ENCODE measurements around the gene IFT80.
A peak's percentile ranks its signal among the peaks of the same experiment; 100 is the strongest.

IFT80 gene

GRCh38 chr3:160427832-160428424 is 28.9 kb upstream of the IFT80 start:
- no peaks in the 10 kb centered on the region for H3K9me3 ChIP-seq (ENCODE audit: control insufficient read depth in 1 of 2, low read length in 2 of 2)
- no peak overlapping the region for H3K4me3 ChIP-seq (ENCODE audit: low read depth in 1 of 2, low read length in 2 of 2)
- peaks cover 35 to 75% of the 10 kb centered on the region in 2 donors for H3K36me3 ChIP-seq (ENCODE audit: control insufficient read depth in 1 of 2, insufficient read depth in 2 of 2, low read length in 2 of 2)
- H3K9ac ChIP-seq (ENCODE audit: low read depth in 1 of 2, low read length in 2 of 2): no peak overlapping the region
- no peaks in the 10 kb centered on the region for H3K4me1 ChIP-seq (ENCODE audit: control insufficient read depth in 1 of 2, insufficient read depth in 2 of 2, low read length in 2 of 2)
- H3K27me3 ChIP-seq (ENCODE audit: control insufficient read depth in 1 of 2, insufficient read depth in 2 of 2, low read length in 2 of 2): no peaks in the 10 kb centered on the region
- H3K27ac ChIP-seq (ENCODE audit: low read depth, low read length): no peak overlapping the region

DNA sequence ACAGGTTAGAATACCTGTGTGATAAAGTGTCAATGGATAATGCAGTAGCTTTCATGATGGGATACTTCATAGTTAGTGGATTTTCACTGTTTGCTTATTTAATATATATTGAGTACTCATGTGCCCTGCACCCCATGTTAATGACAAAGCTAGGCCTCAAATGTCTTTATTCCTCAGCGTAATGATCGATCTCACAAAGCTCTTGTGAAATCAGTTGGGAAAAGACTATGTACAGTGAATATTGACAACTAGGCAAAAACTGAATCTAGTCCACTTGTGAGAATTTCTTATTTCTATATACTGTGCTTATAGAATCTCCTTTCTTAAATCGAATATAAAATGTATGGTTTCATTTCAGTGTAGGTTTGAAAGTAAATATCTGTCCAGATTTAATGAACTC is 18.3 kb upstream of the IFT80 start:
- no peaks in the 10 kb centered on the region for H3K4me1 ChIP-seq (ENCODE audit: control insufficient read depth in 1 of 2, insufficient read depth in 2 of 2, low read length in 2 of 2)
- H3K4me3 ChIP-seq (ENCODE audit: low read depth in 1 of 2, low read length in 2 of 2): no peak overlapping the region
- no peaks in the 10 kb centered on the region for H3K9me3 ChIP-seq (ENCODE audit: control insufficient read depth in 1 of 2, low read length in 2 of 2)
- H3K27ac ChIP-seq (ENCODE audit: low read depth, low read length): no peak overlapping the region
- H3K27me3 ChIP-seq (ENCODE audit: control insufficient read depth in 1 of 2, insufficient read depth in 2 of 2, low read length in 2 of 2): no peaks in the 10 kb centered on the region
- peaks cover 16 to 63% of the 10 kb centered on the region in 2 donors for H3K36me3 ChIP-seq (ENCODE audit: control insufficient read depth in 1 of 2, insufficient read depth in 2 of 2, low read length in 2 of 2)
- no peak overlapping the region for H3K9ac ChIP-seq (ENCODE audit: low read depth in 1 of 2, low read length in 2 of 2)

- H3K4me1 ChIP-seq (ENCODE audit: control insufficient read depth in 1 of 2, insufficient read depth in 2 of 2, low read length in 2 of 2): no peaks in the 10 kb centered on the region
- no peak overlapping the region for H3K9ac ChIP-seq (ENCODE audit: low read depth in 1 of 2, low read length in 2 of 2)
- peaks cover 4 to 43% of the 10 kb centered on the region in 2 donors for H3K36me3 ChIP-seq (ENCODE audit: control insufficient read depth in 1 of 2, insufficient read depth in 2 of 2, low read length in 2 of 2)
- no peaks in the 10 kb centered on the region for H3K9me3 ChIP-seq (ENCODE audit: control insufficient read depth in 1 of 2, low read length in 2 of 2)
- no peaks in the 10 kb centered on the region for H3K27me3 ChIP-seq (ENCODE audit: control insufficient read depth in 1 of 2, insufficient read depth in 2 of 2, low read length in 2 of 2)
- no peak overlapping the region for H3K4me3 ChIP-seq (ENCODE audit: low read depth in 1 of 2, low read length in 2 of 2)
- no peak overlapping the region for H3K27ac ChIP-seq (ENCODE audit: low read depth, low read length)
Observed at GRCh38 chr3:160413613-160414248, 14.7 kb upstream of the IFT80 start.

DNA sequence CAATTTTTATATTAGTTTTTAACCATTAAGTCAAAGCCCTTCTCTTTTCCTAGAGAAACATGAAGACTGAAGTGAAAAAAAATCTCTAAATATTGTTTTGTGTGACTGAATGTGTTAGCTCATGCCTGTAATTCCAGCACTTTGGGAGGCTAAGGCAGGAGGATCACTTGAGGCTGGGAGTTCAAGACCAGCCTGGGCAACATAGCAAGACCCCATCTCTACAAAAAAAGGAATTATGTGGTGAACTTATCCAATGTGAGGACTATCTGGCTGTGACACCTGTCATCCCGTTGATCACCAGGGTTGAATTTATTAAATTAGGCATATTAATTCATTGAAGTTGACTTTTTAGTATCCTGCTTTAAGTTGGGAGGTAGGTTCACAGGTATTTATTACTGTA is 13.5 kb upstream of the IFT80 start:
- Histone ChIP-seq H3K4me1 (ENCODE audit: control insufficient read depth in 1 of 2, insufficient read depth in 2 of 2, low read length in 2 of 2) (no peaks in the 10 kb centered on the region), H3K27ac (ENCODE audit: low read depth, low read length) (no peak overlapping the region), H3K9ac (ENCODE audit: low read depth in 1 of 2, low read length in 2 of 2) (no peak overlapping the region), H3K4me3 (ENCODE audit: low read depth in 1 of 2, low read length in 2 of 2) (no peak overlapping the region), H3K27me3 (ENCODE audit: control insufficient read depth in 1 of 2, insufficient read depth in 2 of 2, low read length in 2 of 2) (no peaks in the 10 kb centered on the region), H3K36me3 (ENCODE audit: control insufficient read depth in 1 of 2, insufficient read depth in 2 of 2, low read length in 2 of 2) (peaks cover 4 to 33% of the 10 kb centered on the region in 2 donors), H3K9me3 (ENCODE audit: control insufficient read depth in 1 of 2, low read length in 2 of 2) (no peaks in the 10 kb centered on the region)

- Histone ChIP-seq H3K9me3 (ENCODE audit: control insufficient read depth in 1 of 2, low read length in 2 of 2) (no peaks in the 10 kb centered on the region), H3K27ac (ENCODE audit: low read depth, low read length) (no peak overlapping the region), H3K36me3 (ENCODE audit: control insufficient read depth in 1 of 2, insufficient read depth in 2 of 2, low read length in 2 of 2) (peaks cover 3 to 14% of the 10 kb centered on the region in 2 donors), H3K4me1 (ENCODE audit: control insufficient read depth in 1 of 2, insufficient read depth in 2 of 2, low read length in 2 of 2) (no peaks in the 10 kb centered on the region), H3K27me3 (ENCODE audit: control insufficient read depth in 1 of 2, insufficient read depth in 2 of 2, low read length in 2 of 2) (no peaks in the 10 kb centered on the region), H3K4me3 (ENCODE audit: low read depth in 1 of 2, low read length in 2 of 2) (no peak overlapping the region), H3K9ac (ENCODE audit: low read depth in 1 of 2, low read length in 2 of 2) (no peak overlapping the region)
Observed at GRCh38 chr3:160409812-160410610, 11.0 kb upstream of the IFT80 start.

DNA sequence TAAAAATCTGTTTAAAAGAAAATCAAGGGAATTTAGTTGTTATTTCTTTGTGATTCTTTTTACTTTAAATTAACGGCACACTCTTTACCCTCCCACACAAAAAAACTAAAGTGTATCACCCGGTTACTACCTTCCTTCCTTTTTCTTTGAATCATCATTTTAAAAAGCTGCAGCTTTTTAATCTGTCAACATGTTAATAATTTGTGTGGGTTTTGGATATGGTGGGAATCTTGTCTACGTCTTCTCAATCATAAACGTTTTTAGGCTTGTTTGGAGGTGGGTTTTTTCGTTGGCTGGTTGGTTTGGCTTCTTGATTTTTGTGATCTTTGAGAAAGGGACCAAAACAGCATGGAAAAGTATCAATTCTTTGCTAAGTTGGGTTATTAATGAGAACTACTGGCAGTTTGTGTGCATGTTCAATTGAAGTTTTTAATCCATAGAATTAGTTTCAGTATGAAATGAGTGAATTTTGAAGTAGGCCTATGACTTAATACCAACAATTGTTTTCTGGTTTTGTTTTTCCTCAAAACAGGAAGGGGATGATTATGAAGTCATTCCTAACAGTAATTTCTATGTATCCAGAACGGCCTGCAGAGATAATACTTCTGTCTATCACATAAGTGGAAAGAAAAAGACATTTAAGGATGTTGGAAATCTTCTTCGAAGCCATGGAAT is 4.9 kb upstream of the IFT80 start:
- no peaks in the 10 kb centered on the region for H3K4me1 ChIP-seq (ENCODE audit: control insufficient read depth in 1 of 2, insufficient read depth in 2 of 2, low read length in 2 of 2)
- peaks cover 0 to 3% of the 10 kb centered on the region in 2 donors for H3K36me3 ChIP-seq (ENCODE audit: control insufficient read depth in 1 of 2, insufficient read depth in 2 of 2, low read length in 2 of 2)
- H3K27me3 ChIP-seq (ENCODE audit: control insufficient read depth in 1 of 2, insufficient read depth in 2 of 2, low read length in 2 of 2): no peaks in the 10 kb centered on the region
- no peak overlapping the region for H3K27ac ChIP-seq (ENCODE audit: low read depth, low read length)
- H3K9ac ChIP-seq (ENCODE audit: low read depth in 1 of 2, low read length in 2 of 2): peak overlapping the region in 1 of 2 donors; percentile 91
- H3K4me3 ChIP-seq (ENCODE audit: low read depth in 1 of 2, low read length in 2 of 2): peak overlapping the region in 1 of 2 donors; percentile 26
- H3K9me3 ChIP-seq (ENCODE audit: control insufficient read depth in 1 of 2, low read length in 2 of 2): no peaks in the 10 kb centered on the region

DNA sequence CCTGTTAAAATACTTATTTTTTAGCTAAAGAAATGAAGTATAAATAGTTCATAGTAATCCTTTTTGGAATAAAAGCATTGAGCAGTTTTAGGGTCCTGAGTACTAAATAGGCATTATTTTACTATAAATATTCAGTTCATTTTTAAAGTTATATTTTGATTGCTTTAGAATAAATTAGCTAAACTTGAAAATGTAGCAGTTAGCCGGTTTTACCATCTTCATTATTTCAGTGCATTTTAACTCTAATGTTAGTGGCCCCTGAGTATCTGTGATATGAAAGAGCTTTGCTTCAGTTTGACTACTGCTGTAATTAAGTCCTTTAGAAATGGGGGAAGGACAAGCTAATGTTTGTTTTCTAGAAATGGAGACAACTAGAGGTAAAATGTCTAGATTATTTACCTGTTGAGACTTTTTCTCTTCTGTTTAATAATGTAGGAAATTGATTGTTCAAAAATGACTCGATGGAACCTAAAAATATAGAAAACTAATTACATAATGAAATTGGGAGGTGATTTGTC is 4.1 kb upstream of the IFT80 start:
- no peaks in the 10 kb centered on the region for H3K27me3 ChIP-seq (ENCODE audit: control insufficient read depth in 1 of 2, insufficient read depth in 2 of 2, low read length in 2 of 2)
- peak overlapping the region; percentile 22 to 91 for H3K9ac ChIP-seq (ENCODE audit: low read depth in 1 of 2, low read length in 2 of 2)
- no peak overlapping the region for H3K27ac ChIP-seq (ENCODE audit: low read depth, low read length)
- peaks cover 3 to 7% of the 10 kb centered on the region in 2 donors for H3K4me1 ChIP-seq (ENCODE audit: control insufficient read depth in 1 of 2, insufficient read depth in 2 of 2, low read length in 2 of 2)
- H3K4me3 ChIP-seq (ENCODE audit: low read depth in 1 of 2, low read length in 2 of 2): peak overlapping the region; percentile 93 to 99
- H3K9me3 ChIP-seq (ENCODE audit: control insufficient read depth in 1 of 2, low read length in 2 of 2): no peaks in the 10 kb centered on the region
- H3K36me3 ChIP-seq (ENCODE audit: control insufficient read depth in 1 of 2, insufficient read depth in 2 of 2, low read length in 2 of 2): no peaks in the 10 kb centered on the region

DNA sequence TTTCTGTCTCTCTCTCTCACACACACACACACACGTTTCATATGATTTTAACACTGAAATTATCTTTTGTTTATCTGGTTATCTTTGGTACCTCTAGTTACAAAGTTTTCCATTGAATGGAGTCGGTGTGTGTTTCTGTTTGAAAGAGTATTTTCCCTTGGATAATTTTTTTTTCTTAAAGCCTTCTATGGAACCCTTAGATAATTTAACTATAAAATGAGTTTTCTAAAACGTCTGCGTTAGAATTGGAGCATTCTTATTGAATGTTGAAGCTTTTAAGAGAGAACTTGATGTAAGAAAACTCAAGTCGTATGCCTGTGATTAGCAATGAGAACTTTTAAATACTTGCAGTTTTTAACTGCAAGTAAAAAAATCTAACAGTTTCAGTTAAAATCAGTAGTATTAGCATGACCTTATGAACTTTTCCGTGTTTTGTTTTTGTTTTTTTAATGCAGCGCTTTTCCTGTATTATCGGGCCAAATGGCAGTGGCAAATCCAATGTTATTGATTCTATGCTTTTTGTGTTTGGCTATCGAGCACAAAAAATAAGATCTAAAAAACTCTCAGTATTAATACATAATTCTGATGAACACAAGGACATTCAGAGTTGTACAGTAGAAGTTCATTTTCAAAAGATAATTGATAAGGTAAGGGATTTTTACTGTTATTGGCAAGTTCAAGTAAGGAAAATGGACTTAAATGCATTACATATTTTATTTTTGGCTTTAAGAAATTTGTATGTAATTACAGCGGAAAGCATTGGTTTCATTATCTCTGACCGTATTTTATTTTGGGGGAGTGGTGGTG is 3.4 kb upstream of the IFT80 start:
- Histone ChIP-seq H3K36me3 (ENCODE audit: control insufficient read depth in 1 of 2, insufficient read depth in 2 of 2, low read length in 2 of 2) (no peaks in the 10 kb centered on the region), H3K9ac (ENCODE audit: low read depth in 1 of 2, low read length in 2 of 2) (peak overlapping the region; percentile 87 to 91), H3K4me1 (ENCODE audit: control insufficient read depth in 1 of 2, insufficient read depth in 2 of 2, low read length in 2 of 2) (peaks cover 4 to 8% of the 10 kb centered on the region in 2 donors), H3K27ac (ENCODE audit: low read depth, low read length) (no peak overlapping the region), H3K9me3 (ENCODE audit: control insufficient read depth in 1 of 2, low read length in 2 of 2) (no peaks in the 10 kb centered on the region), H3K4me3 (ENCODE audit: low read depth in 1 of 2, low read length in 2 of 2) (peak overlapping the region; percentile 93 to 99), H3K27me3 (ENCODE audit: control insufficient read depth in 1 of 2, insufficient read depth in 2 of 2, low read length in 2 of 2) (no peaks in the 10 kb centered on the region)

DNA sequence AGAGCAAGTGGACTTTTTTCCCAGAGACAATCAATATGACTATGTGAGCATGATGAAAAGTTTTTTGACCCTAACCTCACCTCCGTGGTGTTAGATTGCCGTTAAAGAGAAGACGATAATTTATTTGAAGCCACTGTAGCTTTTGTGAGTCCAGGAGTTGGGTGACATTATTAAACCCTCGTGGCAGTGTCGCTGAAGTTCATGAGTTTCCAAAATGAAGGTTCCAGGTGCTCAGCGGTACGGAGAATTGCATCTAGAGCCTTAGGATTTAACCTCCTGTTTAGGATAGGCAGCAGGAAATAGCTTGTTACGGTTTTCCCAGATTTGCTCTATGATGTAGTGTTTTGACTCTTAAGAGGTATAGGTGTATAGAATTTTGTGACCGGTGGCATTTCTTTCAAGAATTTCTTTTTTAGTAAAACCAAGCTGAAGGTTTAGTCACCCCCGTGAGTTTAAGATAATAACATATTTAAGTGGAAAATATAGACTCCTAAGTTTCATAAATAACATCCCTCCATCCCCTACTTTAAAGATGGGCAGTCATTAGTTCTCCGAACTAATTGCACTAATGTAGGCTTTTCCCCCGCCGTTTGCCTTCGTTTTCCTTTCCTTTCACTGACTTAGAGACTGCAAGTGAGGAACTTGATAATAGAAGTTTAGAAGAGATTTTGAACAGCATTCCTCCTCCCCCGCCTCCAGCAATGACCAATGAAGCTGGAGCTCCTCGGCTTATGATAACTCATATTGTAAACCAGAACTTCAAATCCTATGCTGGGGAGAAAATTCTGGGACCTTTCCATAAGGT is 2.5 kb upstream of the IFT80 start:
- Histone ChIP-seq H3K36me3 (ENCODE audit: control insufficient read depth in 1 of 2, insufficient read depth in 2 of 2, low read length in 2 of 2) (no peaks in the 10 kb centered on the region), H3K9me3 (ENCODE audit: control insufficient read depth in 1 of 2, low read length in 2 of 2) (no peaks in the 10 kb centered on the region), H3K27ac (ENCODE audit: low read depth, low read length) (no peak overlapping the region), H3K27me3 (ENCODE audit: control insufficient read depth in 1 of 2, insufficient read depth in 2 of 2, low read length in 2 of 2) (no peaks in the 10 kb centered on the region), H3K9ac (ENCODE audit: low read depth in 1 of 2, low read length in 2 of 2) (peak overlapping the region; percentile 87 to 91), H3K4me1 (ENCODE audit: control insufficient read depth in 1 of 2, insufficient read depth in 2 of 2, low read length in 2 of 2) (peaks cover 4 to 8% of the 10 kb centered on the region in 2 donors), H3K4me3 (ENCODE audit: low read depth in 1 of 2, low read length in 2 of 2) (peak overlapping the region; percentile 93 to 99)
